Measurements from ENCODE around the gene RBM8A.
"Not testable (repeated sequence)": the region's sequence is repeated elsewhere in the genome, so short reads cannot be mapped to it uniquely, and the experiment has no call there.

The RBM8A gene

GRCh38 chr1:145922266-145922665, 5.0 kb downstream of the RBM8A start:
- Histone ChIP-seq H4K20me1 (ENCODE audit: control insufficient read depth, insufficient read depth, low read depth, low read length) (peaks cover 8% of the 10 kb centered on the region; the same call in 1 of the 2 replicates), H3K4me2 (ENCODE audit: low read length) (no peak overlapping the region), H3K79me2 (ENCODE audit: control insufficient read depth, low read length) (peaks cover 29% of the 10 kb centered on the region), H3K36me3 (ENCODE audit: control insufficient read depth, low read length) (peaks cover 37% of the 10 kb centered on the region), H3K27me3 (ENCODE audit: control insufficient read depth, low read length) (no peaks in the 10 kb centered on the region), H3K4me3 (ENCODE audit: low read length) (no peak overlapping the region), H3K9me3 (ENCODE audit: control insufficient read depth, insufficient read depth, low read length) (no peaks in the 10 kb centered on the region), H3F3A (ENCODE audit: control insufficient read depth, insufficient read depth) (peaks cover 24% of the 10 kb centered on the region), H3K4me1 (ENCODE audit: control insufficient read depth, low read length) (peaks cover 24% of the 10 kb centered on the region), H3K27ac (ENCODE audit: low read depth, low read length) (no peak overlapping the region), H3K9me2 (replicated peaks; ENCODE audit: control insufficient read depth, low read length) (no peaks in the 10 kb centered on the region)
- TF ChIP-seq EZH2phosphoT487 (IDR thresholded peaks at IDR 0.05; ENCODE audit: borderline replicate concordance, low read length) (no peak), CTCF (IDR thresholded peaks at IDR 0.05; ENCODE audit: low read depth, low read length, poor library complexity, severe bottlenecking) (no peak)

GRCh38 chr1:145920297-145920696, 7.0 kb downstream of the RBM8A start:
- H3F3A ChIP-seq (ENCODE audit: control insufficient read depth, insufficient read depth) = peaks cover 24% of the 10 kb centered on the region
- not testable (repeated sequence) for H3K27ac ChIP-seq (ENCODE audit: low read depth, low read length); H4K20me1 ChIP-seq (ENCODE audit: control insufficient read depth, insufficient read depth, low read depth, low read length); H3K4me3 ChIP-seq (ENCODE audit: low read length); H3K27me3 ChIP-seq (ENCODE audit: control insufficient read depth, low read length); H3K9me3 ChIP-seq (ENCODE audit: control insufficient read depth, insufficient read depth, low read length); H3K9me2 ChIP-seq (replicated peaks; ENCODE audit: control insufficient read depth, low read length)
- H3K4me1 ChIP-seq (ENCODE audit: control insufficient read depth, low read length) = peaks cover 24% of the 10 kb centered on the region
- peaks cover 15% of the 10 kb centered on the region for H3K79me2 ChIP-seq (ENCODE audit: control insufficient read depth, low read length)
- peaks cover 34% of the 10 kb centered on the region for H3K36me3 ChIP-seq (ENCODE audit: control insufficient read depth, low read length)
- peak overlapping the region; percentile 90 for H3K4me2 ChIP-seq (ENCODE audit: low read length)

- H3K27ac ChIP-seq (ENCODE audit: low read depth, low read length) = peak overlapping the region; percentile 80
- H3K27me3 ChIP-seq (ENCODE audit: control insufficient read depth, low read length) = no peaks in the 10 kb centered on the region
- H3K36me3 ChIP-seq (ENCODE audit: control insufficient read depth, low read length) = peaks cover 33% of the 10 kb centered on the region
- no peak for TF ChIP-seq EZH2phosphoT487 (IDR thresholded peaks at IDR 0.05; ENCODE audit: borderline replicate concordance, low read length)
- no peak for TF ChIP-seq CTCF (IDR thresholded peaks at IDR 0.05; ENCODE audit: low read depth, low read length, poor library complexity, severe bottlenecking)
- no peaks in the 10 kb centered on the region for H3K9me2 ChIP-seq (replicated peaks; ENCODE audit: control insufficient read depth, low read length)
- H3K79me2 ChIP-seq (ENCODE audit: control insufficient read depth, low read length) = peaks cover 15% of the 10 kb centered on the region
- peaks cover 24% of the 10 kb centered on the region for H3F3A ChIP-seq (ENCODE audit: control insufficient read depth, insufficient read depth)
- peaks cover 24% of the 10 kb centered on the region for H3K4me1 ChIP-seq (ENCODE audit: control insufficient read depth, low read length)
- H4K20me1 ChIP-seq (ENCODE audit: control insufficient read depth, insufficient read depth, low read depth, low read length) = no peaks in the 10 kb centered on the region
- H3K4me3 ChIP-seq (ENCODE audit: low read length) = peak overlapping the region; percentile 93
- peak overlapping the region; percentile 90 for H3K4me2 ChIP-seq (ENCODE audit: low read length)
- H3K9me3 ChIP-seq (ENCODE audit: control insufficient read depth, insufficient read depth, low read length) = no peaks in the 10 kb centered on the region
These were observed 8.0 kb downstream of the RBM8A start for GRCh38 chr1:145918992-145919939.
